K562 (cell line): ENCODE results near the gene AQP1. TPM values are rescaled to one million over a fixed set of nuclear protein-coding genes. Genes with fewer than 3 reads are reported as not detected.

Source experiments
- ATF1 ChIP-seq, 2 experiments: fragments of 450-650 bp in 1 of 2; IDR thresholded peaks; 2 replicates each; pipeline ENCODE4 v1.6.1; 2016; ENCODE audit warnings: missing compliant biosample characterization in 1 of 2, missing genetic modification characterization in 1 of 2
- BMI1 ChIP-seq: fragments of 150-350 bp; IDR thresholded peaks from 2 replicates; pipeline ENCODE4 v1.6.1; 2014; ENCODE audit warnings: low read length
- ETV5 ChIP-seq: sonication (generic); formaldehyde crosslinking; IDR thresholded peaks from 2 replicates; pipeline ENCODE4 v1.4.0; 2020; ENCODE audit warnings: low read depth, mild to moderate bottlenecking, missing genetic modification reagents
- FOXA1 ChIP-seq: fragments of 450-650 bp; IDR thresholded peaks from 2 replicates; pipeline ENCODE4 v1.6.1; 2016; ENCODE audit warnings: mild to moderate bottlenecking, borderline replicate concordance
- HCFC1 ChIP-seq: IDR thresholded peaks from 2 replicates; pipeline ENCODE4 v1.6.1; 2012; ENCODE audit warnings: low read depth, low read length, improper control_type of control experiment
- JUN ChIP-seq, 2 experiments: sonication (generic) in 1 of 2; formaldehyde crosslinking in 1 of 2; IDR thresholded peaks; 2 replicates each; pipeline versions ENCODE4 v1.6.1 to v1.8.0; 2012 to 2022; ENCODE audit warnings: borderline replicate concordance in 2 of 2, mild to moderate bottlenecking in 2 of 2, improper control_type of control experiment in 1 of 2, low read depth in 1 of 2, low read length in 1 of 2, missing genetic modification reagents in 1 of 2
- MCM5 ChIP-seq: fragments of 450-650 bp; IDR thresholded peaks from 2 replicates; pipeline ENCODE4 v1.6.1; 2016; ENCODE audit warnings: low read depth
- MTF1 ChIP-seq: fragments of 250-450 bp; sonication (Bioruptor Pico); IDR thresholded peaks from 2 replicates; pipeline ENCODE4 v1.9.0; 2021; ENCODE audit warnings: moderate library complexity, mild to moderate bottlenecking, inconsistent platforms, borderline replicate concordance
- MXI1 ChIP-seq: IDR thresholded peaks from 2 replicates; pipeline ENCODE4 v1.6.1; 2011; ENCODE audit warnings: low read depth, mild to moderate bottlenecking, improper control_type of control experiment, low read length
- POLR2AphosphoS2 ChIP-seq: IDR thresholded peaks from 2 replicates; pipeline ENCODE4 v1.6.1; 2012; ENCODE audit warnings: low read length, improper control_type of control experiment
- RNF2 ChIP-seq: sonication (generic); IDR thresholded peaks from 2 replicates; pipeline ENCODE4 v1.6.1; 2016
- XRCC3 ChIP-seq: fragments of 450-650 bp; IDR thresholded peaks from 2 replicates; pipeline ENCODE4 v1.6.1; 2017; ENCODE audit warnings: mild to moderate bottlenecking, moderate library complexity
- ZBTB43 ChIP-seq: sonication (generic); formaldehyde crosslinking; IDR thresholded peaks from 2 replicates; pipeline ENCODE4 v1.8.0; 2023; ENCODE audit warnings: mild to moderate bottlenecking, missing genetic modification reagents
- ZC3H4 ChIP-seq: sonication (generic); formaldehyde crosslinking; IDR thresholded peaks from 2 replicates; pipeline ENCODE4 v1.9.0; 2021; ENCODE audit warnings: missing genetic modification reagents, borderline replicate concordance
- ZMIZ1 ChIP-seq, 2 experiments: fragments of 150-350 bp in 1 of 2; IDR thresholded peaks; 2 replicates each; pipeline ENCODE4 v1.6.1; 2012 to 2016; ENCODE audit warnings: low read depth in 2 of 2, low read length in 2 of 2, mild to moderate bottlenecking in 1 of 2, moderate library complexity in 1 of 2
- ZNF165 ChIP-seq: fragments of 250-450 bp; sonication (Bioruptor Pico); IDR thresholded peaks from 2 replicates; pipeline ENCODE4 v1.4.0; 2020; ENCODE audit warnings: borderline replicate concordance
- ZNF224 ChIP-seq: sonication (generic); formaldehyde crosslinking; IDR thresholded peaks from 2 replicates; pipeline ENCODE4 v1.8.0; 2022; ENCODE audit warnings: mild to moderate bottlenecking, missing genetic modification reagents
- ZNF23 ChIP-seq: fragments of 250-450 bp; sonication (Bioruptor Pico); IDR thresholded peaks from 2 replicates; pipeline ENCODE4 v1.4.0; 2020; ENCODE audit warnings: mild to moderate bottlenecking
- ZNF316 ChIP-seq: fragments of 450-650 bp; IDR thresholded peaks from 2 replicates; pipeline ENCODE4 v1.6.1; 2016
- ZSCAN32 ChIP-seq: fragments of 450-650 bp; formaldehyde crosslinking; IDR thresholded peaks from 2 replicates; pipeline ENCODE4 v1.4.0; 2020; ENCODE audit warnings: mild to moderate bottlenecking, moderate library complexity
- polyA plus RNA-seq, 8 experiments: library from polyadenylated mRNA; depleted of rRNA in 4 of 8; stranded (reverse) in 5 of 8; unstranded in 3 of 8; fragments of >200 nt; fragmentation: Nextera tagmentation in 2 of 8; fragmentation: Illumina TruSeq in 1 of 8; extraction: Ambion mirVana in 2 of 8; extraction: Trizol in 1 of 8; gene quantifications; 2 replicates each; pipeline versions ENCODE4 v1.2.1 to v1.2.3, GENCODE V29; 2011 to 2014; ENCODE audit warnings: inconsistent platforms in 1 of 8, missing spikeins in 1 of 8
- total RNA-seq, 7 experiments: library from RNA; depleted of rRNA in 6 of 7; stranded (reverse); fragments of >200 nt in 6 of 7; fragmentation: Illumina TruSeq in 2 of 7; extraction: Trizol in 2 of 7; gene quantifications; 2 replicates each; pipeline versions ENCODE4 v1.2.1 to v1.2.3, GENCODE V29; 2011 to 2021; ENCODE audit warnings: low replicate concordance in 1 of 7
- TF ChIP-seq, protein P1 (sequence below): sonication (generic); formaldehyde crosslinking; IDR thresholded peaks from 2 replicates; pipeline ENCODE4 v1.8.0; 2022; ENCODE audit warnings: mild to moderate bottlenecking, missing genetic modification reagents
- TF ChIP-seq, protein P2 (sequence below): fragments of 200-400 bp; formaldehyde crosslinking; IDR thresholded peaks from 2 replicates; pipeline ENCODE4 v1.6.1; 2017; ENCODE audit warnings: mild to moderate bottlenecking, low read depth, low read length, moderate library complexity

The AQP1 gene
- total and polyA plus RNA-seq, 9 of the 15 experiments (the other 6 are each of a cell fraction or from before 2014, with no cell fraction given): 0.18 to 12.6 (median 4.1) TPM

- TF ChIP-seq JUN (IDR thresholded peaks at IDR 0.05; ENCODE audit: borderline replicate concordance, low read depth, low read length): peak; percentile 51; the same call in 1 of the 2 replicates
- TF ChIP-seq JUN (CRISPR knock-in tag; IDR thresholded peaks at IDR 0.05; ENCODE audit: borderline replicate concordance): no peak
- TF ChIP-seq RNF2: peak; percentile 95
- no peak for TF ChIP-seq BMI1
- TF ChIP-seq FOXA1: no peak
- TF ChIP-seq, protein P1, sequence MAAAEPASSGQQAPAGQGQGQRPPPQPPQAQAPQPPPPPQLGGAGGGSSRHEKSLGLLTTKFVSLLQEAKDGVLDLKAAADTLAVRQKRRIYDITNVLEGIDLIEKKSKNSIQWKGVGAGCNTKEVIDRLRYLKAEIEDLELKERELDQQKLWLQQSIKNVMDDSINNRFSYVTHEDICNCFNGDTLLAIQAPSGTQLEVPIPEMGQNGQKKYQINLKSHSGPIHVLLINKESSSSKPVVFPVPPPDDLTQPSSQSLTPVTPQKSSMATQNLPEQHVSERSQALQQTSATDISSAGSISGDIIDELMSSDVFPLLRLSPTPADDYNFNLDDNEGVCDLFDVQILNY (CRISPR knock-in tag): no peak
- no peak for TF ChIP-seq ZC3H4 (CRISPR knock-in tag)
- no peak for TF ChIP-seq XRCC3
- no peak for TF ChIP-seq ZNF316
- TF ChIP-seq ZBTB43 (CRISPR knock-in tag): no peak
- no peak for TF ChIP-seq MCM5
- TF ChIP-seq ZSCAN32: no peak
- no peak for TF ChIP-seq ATF1 (CRISPR knock-in tag; IDR thresholded peaks at IDR 0.05)
- no peak for TF ChIP-seq ATF1 (tag; IDR thresholded peaks at IDR 0.05)
- TF ChIP-seq ETV5 (CRISPR knock-in tag): no peak; the same call in 1 of the 2 replicates
- no peak for TF ChIP-seq ZNF23 (CRISPR knock-in tag)
- peak in 1 of 2 experiments; percentile 95; a peak in 2 of 4 replicates for TF ChIP-seq ZMIZ1 (IDR thresholded peaks at IDR 0.05; ENCODE audit: low read depth in 2 of 2, low read length in 2 of 2)
- no peak for TF ChIP-seq HCFC1
- TF ChIP-seq POLR2AphosphoS2: no peak
- no peak for TF ChIP-seq MTF1 (CRISPR knock-in tag)
- TF ChIP-seq, protein P2, sequence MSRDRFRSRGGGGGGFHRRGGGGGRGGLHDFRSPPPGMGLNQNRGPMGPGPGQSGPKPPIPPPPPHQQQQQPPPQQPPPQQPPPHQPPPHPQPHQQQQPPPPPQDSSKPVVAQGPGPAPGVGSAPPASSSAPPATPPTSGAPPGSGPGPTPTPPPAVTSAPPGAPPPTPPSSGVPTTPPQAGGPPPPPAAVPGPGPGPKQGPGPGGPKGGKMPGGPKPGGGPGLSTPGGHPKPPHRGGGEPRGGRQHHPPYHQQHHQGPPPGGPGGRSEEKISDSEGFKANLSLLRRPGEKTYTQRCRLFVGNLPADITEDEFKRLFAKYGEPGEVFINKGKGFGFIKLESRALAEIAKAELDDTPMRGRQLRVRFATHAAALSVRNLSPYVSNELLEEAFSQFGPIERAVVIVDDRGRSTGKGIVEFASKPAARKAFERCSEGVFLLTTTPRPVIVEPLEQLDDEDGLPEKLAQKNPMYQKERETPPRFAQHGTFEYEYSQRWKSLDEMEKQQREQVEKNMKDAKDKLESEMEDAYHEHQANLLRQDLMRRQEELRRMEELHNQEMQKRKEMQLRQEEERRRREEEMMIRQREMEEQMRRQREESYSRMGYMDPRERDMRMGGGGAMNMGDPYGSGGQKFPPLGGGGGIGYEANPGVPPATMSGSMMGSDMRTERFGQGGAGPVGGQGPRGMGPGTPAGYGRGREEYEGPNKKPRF: no peak
- peak; percentile 65; the same call in 1 of the 2 replicates for TF ChIP-seq MXI1
- TF ChIP-seq ZNF224: no peak
- no peak for TF ChIP-seq ZNF165 (CRISPR knock-in tag)
These were observed 3.5 kb downstream of the AQP1 start (continued) for GRCh38 chr7:30915005-30915601.
